Transverse colon (tissue), 4 donors: ENCODE measurements around the gene IFNK. TPM values are rescaled to one million over a fixed set of nuclear protein-coding genes. Genes with fewer than 3 reads are reported as not detected.
A peak's percentile ranks its signal among the peaks of the same experiment; 100 is the strongest.

Experiments
- DNase-seq: peaks from one replicate; pipeline ENCODE4 v3.0.0-alpha.2; 2019
- H3K27ac ChIP-seq, 4 donors: fragments of 200-600 bp; sonication (generic); 2 replicates each; pipeline ENCODE4 v1.5.1; 2016 to 2018; ENCODE audit warnings: inconsistent platforms in 4 of 4
- H3K27me3 ChIP-seq: fragments of 200-600 bp; sonication (generic); 2 replicates; pipeline ENCODE4 v1.5.1; 2017; ENCODE audit warnings: inconsistent platforms
- H3K36me3 ChIP-seq, 4 donors: fragments of 200-600 bp; sonication (generic); 2 replicates each; pipeline ENCODE4 v1.5.1; 2017 to 2019; ENCODE audit warnings: inconsistent platforms in 4 of 4
- H3K4me1 ChIP-seq, 4 donors: fragments of 200-600 bp; sonication (generic); 2 replicates each; pipeline ENCODE4 v1.5.1; 2017 to 2020; ENCODE audit warnings: inconsistent platforms in 4 of 4
- H3K4me3 ChIP-seq, 4 donors: fragments of 200-600 bp; sonication (generic); 1 replicate in 1 of 4; 2 replicates in 3 of 4; pipeline versions ENCODE4 v1.5.1 to v1.6.1; 2017 to 2019; ENCODE audit warnings: inconsistent platforms in 4 of 4
- H3K9me3 ChIP-seq, 2 donors: fragments of 200-600 bp; sonication (generic); 2 replicates each; pipeline ENCODE4 v1.5.1; 2017 to 2019; ENCODE audit warnings: inconsistent platforms in 2 of 2
- EP300 ChIP-seq: sonication (generic); formaldehyde crosslinking; IDR thresholded peaks from one replicate; pipeline ENCODE4 v1.6.1; 2017; ENCODE audit warnings: antibody characterized with exemption, low read depth
- POLR2A ChIP-seq: fragments of 450-650 bp; IDR thresholded peaks from one replicate; pipeline ENCODE4 v1.6.1; 2016; ENCODE audit warnings: antibody characterized with exemption, mild to moderate bottlenecking, moderate library complexity
- POLR2AphosphoS5 ChIP-seq, 3 donors: sonication (generic); formaldehyde crosslinking; IDR thresholded peaks; one replicate each; pipeline ENCODE4 v1.6.1; 2016; ENCODE audit warnings: antibody characterized with exemption in 3 of 3
- WGBS, 2 donors: methylation state at CpG; one replicate each; pipeline ENCODE4 v1.1.5; 2018; ENCODE audit warnings: low coverage in 1 of 2; 5-methylcytosine and 5-hydroxymethylcytosine counted together
- in situ Hi-C, 4 donors: fragments of 200-750 bp; cut with MboI; loops; one replicate each; pipeline versions ENCODE4 v1.15.0 to v1.15.1; 2017; ENCODE audit warnings: low sequenced_read_pairs in 3 of 4, low pct_ligation_motif_present in 1 of 4, low pct_unique_long_range_greater_than_20kb in 1 of 4
- intact Hi-C: fragments of 100-400 bp; cut with DNase I; formaldehyde crosslinking; loops from one replicate; pipeline ENCODE4 v1.15.1; 2023; ENCODE audit warnings: low total_unique reads
- total RNA-seq, 4 donors: library from RNA; depleted of rRNA; stranded (reverse); fragments of >200 nt; gene quantifications; one replicate each; pipeline ENCODE4 v1.1.0, GENCODE V29; 2016
- TF ChIP-seq, protein P1 (sequence below), 5 experiments: fragments of 200-600 bp in 3 of 5; fragments of 450-650 bp in 2 of 5; sonication (generic) in 3 of 5; IDR thresholded peaks; 1 replicate in 2 of 5; 2 replicates in 3 of 5; pipeline ENCODE4 v1.5.1; 2016 to 2017; ENCODE audit warnings: antibody characterized with exemption in 5 of 5, inconsistent platforms in 3 of 5, mild to moderate bottlenecking in 2 of 5, moderate library complexity in 1 of 5

IFNK gene
- total RNA-seq, 4 donors from 2014 or later: not detected

GRCh38 chr9:27541740-27542139 lies 17.6 kb downstream of the IFNK start:
- Histone ChIP-seq H3K4me3 (no peak overlapping the region), H3K27ac (no peak overlapping the region), H3K36me3 (peaks cover 0 to 8% (median 0%) of the 10 kb centered on the region in 4 donors), H3K27me3 (no peaks in the 10 kb centered on the region), H3K9me3 (no peaks in the 10 kb centered on the region), H3K4me1 (peaks cover 12 to 44% (median 24%) of the 10 kb centered on the region in 4 donors)
- in situ Hi-C loops (loop anchor here in 3 of 4 donors (10.0 to 25.0 kb wide), 3 partner anchors 207 to 504 kb away; partner anchors contain the start of gene TEK (in 1 of the 3)), intact Hi-C loops (loop anchor here (10.0 kb wide), 1 partner anchor 507 kb away; no protein-coding TSS in a partner anchor)
- TF ChIP-seq POLR2AphosphoS5 (IDR thresholded peaks at IDR 0.05): no peak
- no peak for TF ChIP-seq EP300
- no peak for TF ChIP-seq POLR2A
- TF ChIP-seq, protein P1, sequence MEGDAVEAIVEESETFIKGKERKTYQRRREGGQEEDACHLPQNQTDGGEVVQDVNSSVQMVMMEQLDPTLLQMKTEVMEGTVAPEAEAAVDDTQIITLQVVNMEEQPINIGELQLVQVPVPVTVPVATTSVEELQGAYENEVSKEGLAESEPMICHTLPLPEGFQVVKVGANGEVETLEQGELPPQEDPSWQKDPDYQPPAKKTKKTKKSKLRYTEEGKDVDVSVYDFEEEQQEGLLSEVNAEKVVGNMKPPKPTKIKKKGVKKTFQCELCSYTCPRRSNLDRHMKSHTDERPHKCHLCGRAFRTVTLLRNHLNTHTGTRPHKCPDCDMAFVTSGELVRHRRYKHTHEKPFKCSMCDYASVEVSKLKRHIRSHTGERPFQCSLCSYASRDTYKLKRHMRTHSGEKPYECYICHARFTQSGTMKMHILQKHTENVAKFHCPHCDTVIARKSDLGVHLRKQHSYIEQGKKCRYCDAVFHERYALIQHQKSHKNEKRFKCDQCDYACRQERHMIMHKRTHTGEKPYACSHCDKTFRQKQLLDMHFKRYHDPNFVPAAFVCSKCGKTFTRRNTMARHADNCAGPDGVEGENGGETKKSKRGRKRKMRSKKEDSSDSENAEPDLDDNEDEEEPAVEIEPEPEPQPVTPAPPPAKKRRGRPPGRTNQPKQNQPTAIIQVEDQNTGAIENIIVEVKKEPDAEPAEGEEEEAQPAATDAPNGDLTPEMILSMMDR (IDR thresholded peaks at IDR 0.05): no peak
- no peak for DNase-seq
- 94% methylated on average over 2 to 4 of the region's 4 CpGs for WGBS, 2 donors

GRCh38 chr9:27542508-27542907 lies 18.4 kb downstream of the IFNK start:
- WGBS, 2 donors: 93% methylated on average over 2 of the region's 2 CpGs
- H3K4me3 ChIP-seq: no peak overlapping the region
- peaks cover 0 to 14% (median 0%) of the 10 kb centered on the region in 4 donors for H3K36me3 ChIP-seq
- H3K27me3 ChIP-seq: no peaks in the 10 kb centered on the region
- H3K27ac ChIP-seq: no peak overlapping the region
- no peak for DNase-seq
- peaks cover 12 to 37% (median 24%) of the 10 kb centered on the region in 4 donors for H3K4me1 ChIP-seq
- H3K9me3 ChIP-seq: no peaks in the 10 kb centered on the region
- no peak for TF ChIP-seq EP300
- TF ChIP-seq, protein P1 (IDR thresholded peaks at IDR 0.05): no peak
- TF ChIP-seq POLR2A: no peak
- no peak for TF ChIP-seq POLR2AphosphoS5 (IDR thresholded peaks at IDR 0.05)
- intact Hi-C loops (loop anchor here (10.0 kb wide), 1 partner anchor 508 kb away; no protein-coding TSS in a partner anchor), in situ Hi-C loops (loop anchor here in 3 of 4 donors (10.0 to 25.0 kb wide), 3 partner anchors 208 to 505 kb away; partner anchors contain the start of gene TEK (in 1 of the 3))

DNA sequence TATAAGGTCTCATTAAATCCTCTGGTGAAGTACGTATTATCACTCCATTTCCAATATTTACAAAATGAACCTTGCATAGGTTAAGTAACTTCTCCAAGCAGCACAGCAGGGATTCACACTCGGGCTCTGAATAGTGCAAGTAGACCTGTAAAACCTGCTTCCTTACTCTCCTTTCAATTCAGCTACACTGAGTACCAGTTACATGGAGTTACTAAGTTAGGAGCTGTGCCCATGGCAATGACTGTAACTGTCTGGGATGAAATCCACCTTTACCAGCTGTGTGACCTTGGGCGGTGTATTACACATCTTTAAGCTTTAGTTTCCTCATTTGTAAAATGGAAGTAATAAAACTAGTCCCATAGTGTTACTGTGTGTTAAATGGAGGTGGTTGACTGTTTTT lies 21.4 kb downstream of the IFNK start:
- H3K27ac ChIP-seq: peak overlapping the region in 1 of 4 donors; percentile 10
- DNase-seq: peak; percentile 21
- in situ Hi-C loops: loop anchor here in 3 of 4 donors (5.0 to 25.0 kb wide), 4 partner anchors 211 to 508 kb away; partner anchors contain the start of gene TEK (in 1 of the 3)
- no peaks in the 10 kb centered on the region for H3K27me3 ChIP-seq
- peaks cover under 1 to 20% (median 6%) of the 10 kb centered on the region in 4 donors for H3K4me1 ChIP-seq
- no peak overlapping the region for H3K4me3 ChIP-seq
- no peaks in the 10 kb centered on the region for H3K9me3 ChIP-seq
- peaks cover 0 to 23% (median 1%) of the 10 kb centered on the region in 4 donors for H3K36me3 ChIP-seq
- WGBS, 2 donors: 56 to 62% methylated on average over 3 of the region's 3 CpGs
- no peak for TF ChIP-seq POLR2A
- intact Hi-C loops: loop anchor here (5.0 to 10.0 kb wide), 2 partner anchors 213 to 511 kb away; no protein-coding TSS in a partner anchor

GRCh38 chr9:27548055-27548741 lies 24.1 kb downstream of the IFNK start:
- intact Hi-C loops (loop anchor here (5.0 to 10.0 kb wide), 2 partner anchors 216 to 513 kb away; no protein-coding TSS in a partner anchor), in situ Hi-C loops (loop anchor here in 3 of 4 donors (5.0 to 25.0 kb wide), 4 partner anchors 213 to 511 kb away; partner anchors contain the start of gene TEK (in 1 of the 3))
- H3K27me3 ChIP-seq: no peaks in the 10 kb centered on the region
- H3K9me3 ChIP-seq: no peaks in the 10 kb centered on the region
- peaks cover 0 to 30% (median 1%) of the 10 kb centered on the region in 4 donors for H3K36me3 ChIP-seq
- H3K4me3 ChIP-seq: no peak overlapping the region
- peaks cover 0 to 15% (median 0%) of the 10 kb centered on the region in 4 donors for H3K4me1 ChIP-seq
- TF ChIP-seq EP300: no peak
- TF ChIP-seq, protein P1 (IDR thresholded peaks at IDR 0.05): peak; percentile 40 to 58 (median 48)
- 44 to 47% methylated on average over 9 to 10 of the region's 10 CpGs for WGBS, 2 donors
- no peak overlapping the region for H3K27ac ChIP-seq
- DNase-seq: no peak
